G401.6 (cell line): ENCODE results near the gene ME2.
"Not testable (repeated sequence)": the region's sequence is repeated elsewhere in the genome, so short reads cannot be mapped to it uniquely, and the experiment has no call there.

Source experiments
- FAIRE-seq: peaks from 2 replicates; lab custom pipeline; 2012; peaks lifted over from hg19 to GRCh38; lab: Jason Lieb, UNC

Gene ME2

GRCh38 chr18:50926521-50926920, 47.6 kb downstream of the ME2 start:
- peak; percentile 3 for FAIRE-seq

GRCh38 chr18:50928551-50928950, 49.6 kb downstream of the ME2 start:
- FAIRE-seq: no peak

- no peak for FAIRE-seq
Observed at GRCh38 chr18:50933684-50934083, 54.8 kb downstream of the ME2 start.

DNA sequence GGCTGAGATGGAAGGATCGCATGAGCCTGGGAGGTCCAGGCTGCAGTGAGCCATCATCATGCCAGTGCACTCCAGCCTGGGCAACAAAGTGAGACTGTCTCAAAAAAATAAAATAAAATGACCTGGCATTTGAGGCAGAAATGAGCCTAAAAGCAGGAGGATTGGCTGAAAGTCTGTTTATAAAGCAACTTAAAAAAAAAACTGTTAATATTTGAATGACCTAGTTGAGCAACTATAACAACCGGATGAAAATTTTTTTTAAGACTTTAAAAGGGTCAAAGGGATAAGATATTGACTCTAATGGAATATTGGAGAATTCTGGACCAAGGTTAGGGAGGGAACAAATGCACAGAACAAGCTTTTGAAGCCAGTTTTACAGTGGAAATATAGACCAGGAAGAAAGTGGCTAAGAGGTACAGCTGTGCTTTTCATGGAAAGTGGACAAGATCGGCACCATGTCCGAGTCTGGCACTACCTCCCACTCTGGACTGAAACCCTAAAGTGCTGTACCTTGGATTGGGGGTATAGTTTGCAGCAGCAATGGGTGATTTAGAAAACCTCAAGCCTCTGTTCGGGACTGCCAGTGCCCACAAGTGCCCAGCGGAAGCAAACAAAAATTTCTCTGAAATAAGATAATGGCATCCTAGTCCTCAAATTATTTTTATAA, 55.8 kb downstream of the ME2 start:
- no peak for FAIRE-seq

DNA sequence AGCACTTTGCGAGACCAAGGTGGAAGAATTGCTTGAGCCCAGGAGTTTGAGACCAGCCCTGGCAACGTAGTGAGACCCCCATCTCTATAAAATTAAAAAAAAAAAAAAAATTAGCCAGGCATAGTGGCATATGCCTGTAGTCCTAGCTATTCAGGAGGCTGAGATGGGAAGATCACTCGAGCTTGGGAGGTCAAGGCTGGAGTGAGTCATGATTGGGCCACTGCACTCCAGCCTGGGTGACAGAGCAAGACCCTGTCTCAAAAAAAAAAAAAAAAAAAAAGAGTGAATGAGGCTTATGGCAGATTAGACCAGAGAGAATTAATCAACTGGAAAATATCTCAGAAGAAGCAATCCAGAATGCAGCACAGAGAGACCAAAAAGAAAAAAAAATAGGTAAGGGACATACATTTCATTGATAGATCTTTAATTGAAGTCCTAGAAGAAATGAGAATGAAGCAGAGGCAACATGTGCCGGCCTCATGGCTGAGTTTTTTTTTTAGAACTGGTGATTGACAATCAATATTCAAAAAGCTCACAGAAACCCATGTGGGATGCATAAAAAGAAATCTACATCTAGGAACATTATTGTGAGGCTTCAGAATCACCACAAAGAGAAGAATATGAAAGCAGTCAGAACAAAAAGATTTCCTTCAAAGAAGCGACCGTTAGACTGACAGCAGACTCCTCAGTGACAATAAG, 56.7 kb downstream of the ME2 start:
- FAIRE-seq: no peak

DNA sequence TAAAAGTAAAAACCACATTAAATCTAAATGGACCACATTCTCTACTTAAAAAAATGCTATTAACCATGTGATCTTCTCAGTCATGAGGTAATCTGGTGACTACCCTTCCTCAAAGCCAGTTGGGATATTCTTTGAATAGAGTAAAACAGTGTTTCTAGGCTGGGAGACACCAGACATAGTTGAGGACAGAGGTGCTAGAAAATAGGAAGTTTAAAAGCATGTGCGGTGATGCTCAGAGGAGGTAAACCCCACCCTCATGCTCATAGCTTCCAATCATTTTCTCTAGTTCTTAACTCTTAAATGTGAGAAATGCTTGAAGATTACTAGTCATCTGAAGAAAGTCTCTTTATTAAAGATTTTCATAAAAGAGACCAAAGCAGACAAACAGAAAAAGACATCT, 58.3 kb downstream of the ME2 start:
- no peak for FAIRE-seq

DNA sequence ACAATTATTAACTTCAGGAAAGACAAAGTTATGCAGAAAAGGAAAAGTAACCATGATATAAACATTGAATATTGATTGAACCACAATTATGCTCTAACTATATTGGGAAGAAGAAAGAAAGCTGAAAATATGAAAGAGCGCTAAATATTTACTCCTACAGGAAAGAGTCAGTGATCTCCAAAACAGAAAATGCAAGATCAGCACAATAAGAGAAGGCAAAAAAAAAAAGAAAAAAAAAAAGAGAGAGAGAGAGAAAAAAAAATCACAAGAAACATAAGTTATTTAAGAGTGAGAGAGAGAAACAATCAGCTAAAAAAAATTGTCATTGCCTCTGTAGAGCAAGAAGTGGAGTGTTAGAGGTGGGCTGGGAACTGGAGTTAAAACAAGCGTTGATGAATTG, 60.0 kb downstream of the ME2 start:
- peak; percentile 64 for FAIRE-seq

GRCh38 chr18:50944245-50944932, 65.5 kb downstream of the ME2 start:
- FAIRE-seq: no peak

GRCh38 chr18:50945918-50946317, 67.0 kb downstream of the ME2 start:
- FAIRE-seq: not testable (repeated sequence)

GRCh38 chr18:50947899-50948298, 69.0 kb downstream of the ME2 start:
- no peak for FAIRE-seq

GRCh38 chr18:50949185-50949584, 70.3 kb downstream of the ME2 start:
- FAIRE-seq: no peak

- FAIRE-seq: no peak
Observed at GRCh38 chr18:50950626-50951025, 71.7 kb downstream of the ME2 start.

GRCh38 chr18:50953822-50954221, 74.9 kb downstream of the ME2 start:
- peak; percentile 49 for FAIRE-seq

GRCh38 chr18:50955253-50955652, 76.3 kb downstream of the ME2 start:
- FAIRE-seq: no peak

DNA sequence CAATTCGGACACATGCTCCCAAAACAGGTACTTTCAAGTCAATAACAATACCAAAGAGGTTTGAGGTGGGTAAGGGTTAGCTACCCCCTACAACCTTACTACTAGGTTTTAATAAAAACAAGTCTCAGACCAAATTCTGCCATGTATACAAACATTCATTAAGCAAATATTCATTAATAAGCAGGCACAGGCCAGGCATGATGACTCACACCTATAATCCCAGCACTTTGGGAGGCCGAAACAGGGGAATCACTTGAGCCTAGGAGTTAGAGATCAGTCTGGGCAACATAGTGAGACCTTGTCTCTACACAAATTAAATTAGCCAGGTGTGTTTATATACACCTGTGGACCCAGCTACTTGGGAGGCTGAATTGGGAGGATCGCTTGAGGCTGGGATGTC, 77.2 kb downstream of the ME2 start:
- FAIRE-seq: no peak

GRCh38 chr18:50961974-50962373, 83.1 kb downstream of the ME2 start:
- no peak for FAIRE-seq

GRCh38 chr18:50967714-50968661, 89.1 kb downstream of the ME2 start, which contains the start of gene ELAC1:
Gene ELAC1, plus strand, starts transcription at chr18:50968040. Its CDS starts 6,365 bp downstream, at chr18:50974405.
- no peak for FAIRE-seq

DNA sequence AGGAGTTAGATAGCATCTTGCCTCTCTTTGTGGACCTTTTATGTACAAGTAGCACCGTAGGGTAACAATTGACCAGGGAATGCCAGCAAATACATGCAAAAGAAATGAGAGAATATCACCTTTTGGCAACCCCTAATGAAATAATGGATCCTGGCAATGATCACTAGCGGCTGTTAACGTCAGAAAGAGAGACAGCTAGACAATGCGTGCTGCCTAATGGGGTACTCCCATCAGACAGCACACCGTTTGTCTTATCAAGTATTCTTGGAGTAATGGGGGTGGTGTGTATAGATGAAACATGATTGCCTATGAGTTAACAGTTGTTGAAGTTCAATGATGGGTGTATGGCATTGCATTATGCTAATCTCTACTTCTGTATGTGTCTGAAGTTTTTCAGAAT, 90.5 kb downstream of the ME2 start:
- FAIRE-seq: no peak

GRCh38 chr18:50970006-50970405, 91.1 kb downstream of the ME2 start:
- no peak for FAIRE-seq

- FAIRE-seq: not testable (repeated sequence)
Observed at GRCh38 chr18:50972404-50972803, 93.5 kb downstream of the ME2 start.

GRCh38 chr18:50973367-50974126, 94.6 kb downstream of the ME2 start:
- no peak for FAIRE-seq
